ENCODE data around the gene EIPR1. TPM values are rescaled to one million over a fixed set of nuclear protein-coding genes. Genes with fewer than 3 reads are reported as not detected.

EIPR1 gene
- total RNA-seq, 1 experiment from 2014 or later = 36.9 TPM

GRCh38 chr2:3151153-3151918 lies 226.3 kb downstream of the EIPR1 start:
- no peaks in the 10 kb centered on the region for H3K4me1 ChIP-seq
- no peak for DNase-seq
- Mint-ChIP-seq H3K4me1 (ENCODE audit: low read depth, unreplicated experiment) (peaks cover 10% of the 10 kb centered on the region), H3K27ac (ENCODE audit: unreplicated experiment) (no peak overlapping the region), H3K4me3 (ENCODE audit: unreplicated experiment) (no peak overlapping the region), H3K36me3 (ENCODE audit: insufficient read depth, unreplicated experiment) (peaks cover 7% of the 10 kb centered on the region), H3K9me3 (ENCODE audit: unreplicated experiment) (peaks cover 8% of the 10 kb centered on the region), H3K27me3 (ENCODE audit: insufficient read depth, unreplicated experiment) (no peaks in the 10 kb centered on the region)
- no peak overlapping the region for H3K4me3 ChIP-seq (ENCODE audit: low read depth, low read length)
- H3K9me3 ChIP-seq = no peaks in the 10 kb centered on the region
- no peaks in the 10 kb centered on the region for H3K36me3 ChIP-seq (ENCODE audit: control insufficient read depth, insufficient read depth, low read length)
- intact Hi-C loops (cut with micrococcal nuclease; ENCODE audit: unreplicated experiment) = no loop called here
- TF ChIP-seq CTCF (IDR thresholded peaks at IDR 0.05; ENCODE audit: insufficient read depth in 1 of 2, low read depth in 1 of 2, low read length in 1 of 2, severe bottlenecking in 1 of 2, unreplicated experiment in 1 of 2) = no peak
- no peaks in the 10 kb centered on the region for H3K27me3 ChIP-seq (replicated peaks; ENCODE audit: control insufficient read depth, insufficient read depth, low read length)
- BruUV-seq (replicated peaks) = no TSS peak
- ChIA-PET CTCF (no interaction called here), POLR2A (no interaction called here)

- H3K4me1 ChIP-seq = no peaks in the 10 kb centered on the region
- ChIA-PET CTCF (no interaction called here), POLR2A (no interaction called here)
- Mint-ChIP-seq H3K27ac (ENCODE audit: unreplicated experiment) (no peak overlapping the region), H3K4me3 (ENCODE audit: unreplicated experiment) (no peak overlapping the region), H3K9me3 (ENCODE audit: unreplicated experiment) (peaks cover 8% of the 10 kb centered on the region), H3K4me1 (ENCODE audit: low read depth, unreplicated experiment) (peaks cover 10% of the 10 kb centered on the region), H3K36me3 (ENCODE audit: insufficient read depth, unreplicated experiment) (peaks cover 11% of the 10 kb centered on the region), H3K27me3 (ENCODE audit: insufficient read depth, unreplicated experiment) (no peaks in the 10 kb centered on the region)
- H3K4me3 ChIP-seq (ENCODE audit: low read depth, low read length) = no peak overlapping the region
- TF ChIP-seq CTCF (IDR thresholded peaks at IDR 0.05; ENCODE audit: insufficient read depth in 1 of 2, low read depth in 1 of 2, low read length in 1 of 2, severe bottlenecking in 1 of 2, unreplicated experiment in 1 of 2) = no peak
- H3K27me3 ChIP-seq (replicated peaks; ENCODE audit: control insufficient read depth, insufficient read depth, low read length) = no peaks in the 10 kb centered on the region
- BruUV-seq (replicated peaks) = no TSS peak
- no peaks in the 10 kb centered on the region for H3K9me3 ChIP-seq
- no peaks in the 10 kb centered on the region for H3K36me3 ChIP-seq (ENCODE audit: control insufficient read depth, insufficient read depth, low read length)
- no peak for DNase-seq
- intact Hi-C loops (cut with micrococcal nuclease; ENCODE audit: unreplicated experiment) = no loop called here
Observed at GRCh38 chr2:3149441-3150217, 228.0 kb downstream of the EIPR1 start.

- no peak overlapping the region for H3K4me3 Mint-ChIP-seq (ENCODE audit: unreplicated experiment)
- H3K4me1 ChIP-seq = no peaks in the 10 kb centered on the region
- no peak overlapping the region for H3K4me3 ChIP-seq (ENCODE audit: low read depth, low read length)
- no peaks in the 10 kb centered on the region for H3K9me3 ChIP-seq
- peaks cover 11% of the 10 kb centered on the region for H3K36me3 Mint-ChIP-seq (ENCODE audit: insufficient read depth, unreplicated experiment)
- ChIA-PET CTCF (no interaction called here), POLR2A (no interaction called here)
- TF ChIP-seq CTCF (IDR thresholded peaks at IDR 0.05; ENCODE audit: insufficient read depth in 1 of 2, low read depth in 1 of 2, low read length in 1 of 2, severe bottlenecking in 1 of 2, unreplicated experiment in 1 of 2) = no peak
- no peak overlapping the region for H3K27ac Mint-ChIP-seq (ENCODE audit: unreplicated experiment)
- no TSS peak for BruUV-seq (replicated peaks)
- H3K27me3 ChIP-seq (replicated peaks; ENCODE audit: control insufficient read depth, insufficient read depth, low read length) = no peaks in the 10 kb centered on the region
- no peaks in the 10 kb centered on the region for H3K36me3 ChIP-seq (ENCODE audit: control insufficient read depth, insufficient read depth, low read length)
- intact Hi-C loops (cut with micrococcal nuclease; ENCODE audit: unreplicated experiment) = no loop called here
- DNase-seq = no peak
- peaks cover 8% of the 10 kb centered on the region for H3K9me3 Mint-ChIP-seq (ENCODE audit: unreplicated experiment)
- peaks cover 10% of the 10 kb centered on the region for H3K4me1 Mint-ChIP-seq (ENCODE audit: low read depth, unreplicated experiment)
- no peaks in the 10 kb centered on the region for H3K27me3 Mint-ChIP-seq (ENCODE audit: insufficient read depth, unreplicated experiment)
Observed at GRCh38 chr2:3148716-3149115, 228.9 kb downstream of the EIPR1 start.
